NCI-H345 treated with DMSO at 0.1 percent for 48 hours (cell line): ENCODE data around the gene TRNT1.
A peak's percentile ranks its signal among the peaks of the same experiment; 100 is the strongest.

ENCODE experiments used
- DNase-seq: peaks from one replicate; lab custom pipeline; 2025; ENCODE audit not compliant: unreplicated experiment; lab: John Stamatoyannopoulos, UW

The TRNT1 gene

GRCh38 chr3:3126477-3127431 lies at the start of gene TRNT1:
TSS of gene TRNT1 (plus strand) at chr3:3126940. CDS start at chr3:3129041, 2,101 bp downstream.
- DNase-seq, result peak; percentile 50

GRCh38 chr3:3080309-3080708 lies 46.4 kb upstream of the TRNT1 start:
- peak; percentile 42 for DNase-seq

DNA sequence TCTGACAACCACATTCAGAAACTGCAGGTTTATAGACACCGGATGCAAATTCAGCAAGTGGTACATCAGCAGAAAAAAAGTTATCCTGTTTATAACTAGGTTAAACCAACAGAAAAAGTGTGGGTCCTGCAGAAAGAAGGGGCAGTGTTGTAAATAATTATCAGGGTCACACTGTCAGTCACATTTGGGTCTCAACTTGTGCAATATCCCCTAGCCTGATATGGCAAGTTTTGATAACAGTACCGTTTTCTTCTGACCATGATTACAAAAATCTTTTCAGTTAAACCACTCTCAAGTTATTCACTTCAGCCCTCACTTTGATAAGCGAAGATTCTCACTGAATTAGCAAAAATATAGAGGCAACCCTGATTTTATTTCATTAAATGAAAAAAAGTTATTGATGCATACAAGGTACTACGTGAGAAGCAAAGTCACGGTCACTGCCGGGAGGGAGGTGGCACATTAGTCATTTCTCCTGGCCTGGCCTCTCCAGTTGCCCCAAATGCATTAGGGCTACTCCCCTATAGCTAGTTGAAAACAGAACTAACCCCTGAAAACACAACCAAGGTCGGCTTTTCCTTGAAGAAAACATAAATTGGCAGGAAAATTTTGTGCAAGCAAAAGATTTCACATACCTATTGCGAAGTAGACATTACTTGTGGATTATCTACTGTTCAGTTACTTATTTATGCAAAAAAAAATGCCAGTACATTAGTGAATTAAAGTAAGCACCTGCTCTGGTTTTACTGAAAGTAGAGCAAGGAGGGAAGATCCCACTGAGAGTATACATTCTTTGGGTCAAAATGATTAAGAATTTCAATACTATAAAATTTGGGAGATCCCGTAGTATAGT lies 45.1 kb upstream of the TRNT1 start:
- DNase-seq, result no peak

DNA sequence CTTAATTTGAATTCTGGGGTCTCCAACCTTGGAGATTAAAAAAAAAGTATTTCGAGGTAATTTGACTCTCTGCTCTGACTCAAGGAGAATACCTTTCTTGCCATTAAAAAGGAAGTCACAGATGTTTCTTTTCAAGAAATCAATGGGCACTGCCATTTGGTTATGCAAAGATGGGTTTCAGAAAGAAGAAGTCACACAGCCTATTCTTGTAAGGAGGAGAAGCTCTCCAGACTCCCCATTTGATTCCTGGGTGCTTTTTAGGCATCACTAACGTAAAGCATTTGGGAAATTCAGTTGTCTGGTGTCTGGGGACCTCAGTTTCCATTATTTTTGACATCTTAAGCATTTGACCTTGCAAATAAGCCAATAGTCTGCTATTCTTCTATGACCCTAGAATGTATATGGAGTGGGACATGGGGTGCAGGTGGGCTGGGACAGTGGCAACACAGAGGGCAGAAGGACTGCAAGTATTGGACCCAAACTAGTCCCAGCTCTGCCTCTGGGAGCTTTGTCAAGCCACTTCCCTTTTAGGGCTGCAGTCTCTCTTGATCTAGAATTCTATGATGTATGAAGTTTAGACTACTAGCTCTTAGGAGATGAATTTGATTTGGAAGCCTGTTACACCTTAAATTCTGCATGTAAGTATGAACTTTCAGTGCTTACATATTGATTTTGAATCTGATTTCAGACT lies 44.4 kb upstream of the TRNT1 start:
- no peak for DNase-seq

DNA sequence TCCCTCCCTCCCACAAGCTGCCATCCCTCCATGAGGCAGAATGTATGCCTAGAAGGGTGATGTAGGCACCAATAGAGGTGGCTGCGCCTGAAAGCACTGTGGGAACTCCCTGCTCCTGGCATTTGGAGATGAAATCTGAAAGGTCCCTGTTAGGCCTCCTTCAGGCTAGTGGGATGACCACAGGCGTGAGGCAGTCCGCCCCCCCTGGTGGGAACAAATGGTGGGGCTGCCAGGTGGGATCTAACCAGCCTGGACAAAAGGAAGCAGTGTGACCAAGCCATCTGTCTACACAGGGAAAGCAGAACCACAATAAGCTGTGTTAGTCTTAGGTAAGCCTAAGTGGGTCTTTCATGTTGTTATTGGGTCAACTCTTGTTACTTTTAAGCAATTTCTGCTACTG lies 41.9 kb upstream of the TRNT1 start:
- DNase-seq, result no peak

DNA sequence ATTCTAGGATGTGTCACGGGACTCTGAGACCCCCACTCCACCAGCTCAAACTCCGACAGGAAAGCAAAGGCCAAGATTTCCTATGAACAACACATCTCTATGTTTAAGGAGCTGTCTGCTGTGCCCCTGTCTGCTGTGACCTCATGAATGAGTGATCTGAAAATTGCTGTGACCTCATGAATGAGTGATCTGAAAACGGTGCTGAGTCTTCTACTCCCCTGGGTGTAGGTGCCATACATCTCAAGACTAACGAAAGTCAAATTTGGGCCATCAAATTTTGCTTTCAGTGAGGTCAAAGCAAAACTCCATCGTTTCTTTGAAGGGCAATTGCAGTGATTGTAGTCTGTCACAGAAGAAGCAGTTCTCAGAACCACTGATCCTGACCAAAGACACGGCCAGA lies 41.0 kb upstream of the TRNT1 start:
- no peak for DNase-seq

- DNase-seq, result no peak
Observed at GRCh38 chr3:3086239-3086638, 40.5 kb upstream of the TRNT1 start.

- no peak for DNase-seq
Observed at GRCh38 chr3:3087279-3087678, 39.5 kb upstream of the TRNT1 start.

DNA sequence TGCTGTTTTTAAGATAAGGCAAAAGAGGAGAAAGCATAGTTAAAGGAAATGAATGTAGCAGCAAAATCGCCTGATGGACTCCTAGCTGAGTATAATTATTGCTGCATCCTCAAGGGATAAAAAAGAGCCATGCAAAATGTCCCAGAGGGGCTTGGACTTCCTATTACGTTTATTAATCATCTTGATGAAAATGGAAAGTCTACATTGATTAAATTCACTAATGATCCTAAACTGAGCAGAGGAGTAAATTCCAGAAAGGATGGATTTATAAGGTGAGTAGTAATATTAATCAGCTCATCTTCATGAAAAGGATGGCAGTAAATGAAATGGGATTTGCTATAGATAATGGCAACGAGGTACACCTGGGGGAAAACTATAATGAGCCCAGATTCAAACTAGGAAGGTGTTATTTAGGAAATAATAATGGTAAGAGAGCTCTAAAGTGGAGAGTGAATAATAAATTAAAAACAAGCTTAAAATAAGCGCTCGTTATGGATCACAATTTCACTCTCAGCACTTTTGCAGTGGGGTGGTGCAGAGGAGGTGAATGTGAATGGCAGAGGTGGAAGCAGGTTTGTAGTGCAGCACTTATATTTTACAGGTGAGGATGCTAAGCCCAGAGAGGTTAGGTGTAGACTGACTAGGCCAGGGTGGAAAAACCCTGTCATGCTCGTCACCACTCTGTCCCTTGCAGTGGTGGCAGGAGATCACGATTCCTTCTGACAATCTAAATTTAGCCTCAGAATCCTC lies 38.8 kb upstream of the TRNT1 start:
- no peak for DNase-seq

DNA sequence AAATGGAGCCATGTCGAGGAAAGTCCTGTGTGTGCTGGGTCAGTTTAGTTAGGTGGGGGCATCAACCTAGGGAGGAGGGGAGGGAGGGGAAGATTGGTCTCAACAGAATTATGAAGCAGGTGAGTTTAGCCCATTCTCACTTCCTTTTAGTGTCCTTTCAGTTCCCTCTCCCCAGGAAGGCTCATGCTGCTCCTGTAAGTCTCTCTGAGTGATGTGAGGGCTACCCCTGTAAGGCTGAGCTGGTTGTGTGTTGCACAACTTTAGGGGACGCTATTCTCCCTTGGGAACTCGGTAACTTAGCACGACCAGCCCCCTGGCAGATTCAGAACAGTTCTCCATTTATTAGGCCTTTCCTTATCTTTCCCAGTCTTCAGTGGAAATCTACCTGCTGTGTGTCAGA lies 37.7 kb upstream of the TRNT1 start:
- no peak for DNase-seq

DNA sequence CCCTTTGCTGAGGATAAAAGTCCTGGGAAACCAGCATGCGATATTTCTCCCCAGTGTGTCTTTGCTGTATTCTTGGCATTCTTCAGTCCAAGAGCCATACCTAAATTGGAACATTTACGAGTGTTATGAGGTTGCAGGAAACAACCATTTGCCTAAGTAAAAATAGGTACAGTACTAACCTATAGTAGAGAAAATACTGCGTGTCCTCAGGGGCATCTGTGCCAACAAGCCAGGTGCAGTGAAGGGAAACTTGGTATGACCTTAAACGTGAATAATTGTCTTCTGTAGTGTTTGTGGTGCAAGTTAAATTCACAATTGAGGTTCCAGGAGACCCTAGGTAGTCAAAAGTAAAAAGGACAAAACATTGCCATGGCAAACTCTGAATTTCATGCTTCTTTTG lies 28.8 kb upstream of the TRNT1 start:
- DNase-seq, result no peak

DNA sequence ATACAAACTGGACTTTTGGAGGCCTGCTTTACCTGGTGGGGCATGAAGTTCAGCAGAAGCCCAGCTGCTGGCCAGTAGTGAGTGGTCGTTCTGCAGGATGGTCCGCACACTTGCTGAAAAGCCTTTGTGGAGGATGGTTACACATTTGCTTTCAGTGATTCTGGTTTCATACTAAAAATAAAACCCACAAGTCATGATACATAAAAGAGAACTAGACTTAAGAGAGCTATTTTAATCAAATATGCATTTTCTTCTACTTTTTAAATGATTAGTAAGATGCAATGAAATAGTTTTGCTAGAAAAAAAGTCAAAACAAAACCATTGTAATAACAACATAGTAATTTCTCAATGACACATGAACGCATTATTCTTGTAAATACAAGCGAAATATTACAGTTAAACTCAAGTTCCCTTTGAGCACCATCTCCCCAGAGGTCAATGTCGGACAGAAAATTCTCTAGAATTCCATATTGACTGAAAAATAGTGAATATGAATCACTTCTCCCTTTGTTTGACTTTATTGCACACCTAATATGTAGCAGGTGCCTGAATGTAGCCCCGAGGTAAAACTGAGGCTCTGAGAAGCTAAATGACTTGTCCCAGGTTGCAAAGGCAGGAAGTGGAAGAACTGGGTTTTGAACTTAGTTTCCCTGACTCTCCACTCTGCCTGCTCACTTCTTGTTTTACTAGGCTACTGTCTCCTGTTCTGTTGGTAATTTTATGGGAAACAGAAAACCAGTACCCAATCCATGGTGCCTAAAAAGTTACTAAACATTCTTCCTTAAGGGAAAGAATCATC lies 24.9 kb upstream of the TRNT1 start:
- DNase-seq, result no peak

DNA sequence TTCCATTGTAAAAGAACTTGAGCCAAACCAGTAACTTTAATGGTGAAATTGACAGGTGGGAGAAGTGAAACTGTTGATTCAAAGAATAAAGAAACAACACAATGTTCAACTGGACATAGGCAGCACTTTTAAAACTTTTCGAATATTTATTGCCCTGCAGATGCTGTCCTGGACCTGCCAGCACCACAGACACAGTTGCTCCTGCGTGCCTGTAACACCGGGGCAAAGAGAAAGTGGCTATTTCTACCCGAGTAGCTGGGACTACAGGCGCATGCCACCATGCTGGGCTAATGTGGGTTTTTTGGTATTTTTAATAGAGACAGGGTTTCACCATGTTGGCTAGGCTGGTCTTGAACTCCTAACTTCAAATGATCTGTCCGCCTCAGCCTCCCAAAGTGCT lies 24.0 kb upstream of the TRNT1 start:
- DNase-seq, result no peak

DNA sequence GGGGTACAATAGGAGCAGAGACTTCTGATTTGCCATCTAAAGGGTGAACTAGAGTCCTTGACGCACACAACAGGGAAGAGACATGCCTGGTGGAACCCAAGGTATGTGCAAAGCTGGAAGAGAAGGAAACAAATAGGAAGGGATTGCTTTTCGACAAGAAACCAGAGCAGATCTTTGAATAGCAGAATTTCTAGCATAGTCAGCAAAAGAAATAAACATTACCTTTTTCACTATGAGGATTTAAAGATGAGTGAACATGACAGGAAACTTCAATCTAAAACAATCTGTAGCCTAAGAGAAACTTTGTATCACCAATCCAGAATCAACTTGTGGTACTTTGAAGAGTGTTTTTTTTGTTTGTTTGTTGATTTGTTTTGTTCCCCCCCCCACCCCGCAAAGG lies 21.5 kb upstream of the TRNT1 start:
- DNase-seq, result no peak

DNA sequence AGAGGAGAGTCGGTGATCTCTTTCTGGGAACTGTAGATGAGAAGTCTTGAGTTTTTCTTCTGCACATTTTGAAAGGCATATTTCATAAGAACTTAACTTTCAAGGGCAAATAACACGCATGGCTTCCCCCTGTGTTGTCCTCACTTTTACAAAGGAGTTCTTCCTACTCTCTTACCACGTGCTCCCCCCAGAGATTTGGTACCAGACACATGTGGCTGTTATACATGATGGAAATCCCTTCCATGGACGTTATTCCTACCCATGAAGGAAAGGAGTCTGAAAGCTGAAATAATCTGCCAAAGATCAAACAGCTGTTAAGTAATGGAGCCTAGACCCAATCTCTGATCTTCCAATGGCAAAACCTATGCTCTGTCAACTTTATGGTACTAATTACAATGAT lies 20.9 kb upstream of the TRNT1 start:
- DNase-seq, result no peak

DNA sequence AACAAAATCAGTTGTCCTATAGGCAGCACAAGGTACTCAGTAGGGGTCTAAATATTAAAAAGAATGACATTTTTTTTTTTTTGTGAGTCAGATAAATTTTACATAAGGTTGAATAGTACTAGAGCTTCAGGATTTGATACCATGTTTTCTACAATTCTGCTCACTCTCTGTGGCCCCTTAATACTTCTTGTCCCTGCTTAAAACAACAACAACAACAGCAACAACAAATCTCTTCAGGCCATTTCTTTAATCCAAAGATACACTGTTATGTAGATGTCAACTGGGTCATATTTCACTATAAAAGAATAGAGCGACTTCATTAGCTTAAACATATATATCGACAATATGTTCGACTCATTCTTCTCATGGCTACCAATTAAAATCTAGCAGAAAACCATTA lies 19.6 kb upstream of the TRNT1 start:
- DNase-seq, result no peak

- no peak for DNase-seq
Observed at GRCh38 chr3:3107858-3108257, 18.9 kb upstream of the TRNT1 start.

GRCh38 chr3:3109407-3110298 lies 17.1 kb upstream of the TRNT1 start:
- no peak for DNase-seq

GRCh38 chr3:3110299-3110630 lies 16.5 kb upstream of the TRNT1 start, which contains the start of gene IL5RA:
TSS of gene IL5RA (minus strand) at chr3:3110374. CDS start at chr3:3104984, 5,390 bp downstream.
- no peak for DNase-seq
